NCI-H1417 treated with DMSO at 0.1 percent for 48 hours (cell line): ENCODE data around the gene GPRC5B.

Source experiments
- DNase-seq: peaks from one replicate; lab custom pipeline; 2025; lab: John Stamatoyannopoulos, UW

Gene GPRC5B

DNA sequence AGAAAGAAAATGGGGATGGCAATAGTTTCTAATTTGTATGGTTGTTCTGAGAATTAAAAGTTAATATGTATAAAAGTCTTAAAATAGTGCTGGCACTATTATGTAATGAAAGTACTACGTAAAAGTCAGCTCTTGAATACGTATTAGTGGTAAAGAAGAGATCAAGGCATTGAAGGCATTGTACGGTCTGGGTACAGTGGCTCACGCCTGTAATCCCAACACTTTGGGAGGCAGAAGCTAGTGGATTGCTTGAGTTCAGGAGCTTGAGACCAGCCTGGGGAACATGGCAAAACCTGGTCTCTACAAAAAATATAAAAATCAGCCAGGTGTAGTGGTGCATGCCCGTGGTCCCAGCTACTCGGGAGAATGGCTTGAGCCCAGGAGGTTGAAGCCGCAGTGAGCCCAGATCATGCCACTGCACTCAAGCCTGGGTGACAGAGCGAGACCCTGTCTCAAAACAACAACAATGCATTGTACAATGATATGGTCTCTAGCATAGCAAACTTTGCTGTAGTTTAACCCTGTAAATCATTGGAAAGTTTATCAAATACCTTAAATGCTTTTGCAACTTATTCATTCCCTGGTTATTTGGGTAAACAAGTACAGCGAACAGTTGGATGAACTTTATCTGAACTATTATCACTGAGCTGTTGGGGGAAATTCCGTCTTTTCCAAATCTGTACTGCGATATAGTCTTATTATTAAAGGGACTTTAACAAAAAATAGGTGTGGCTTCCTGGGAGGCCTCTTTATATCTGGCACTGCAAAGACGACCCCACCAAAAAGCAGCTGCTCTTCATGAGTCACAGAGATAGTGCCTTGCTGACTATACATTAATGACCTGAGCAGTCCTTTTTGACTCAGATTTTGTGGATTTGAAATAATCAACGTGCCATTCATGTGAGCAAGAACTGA is 73.6 kb downstream of the GPRC5B start:
- no peak for DNase-seq

DNA sequence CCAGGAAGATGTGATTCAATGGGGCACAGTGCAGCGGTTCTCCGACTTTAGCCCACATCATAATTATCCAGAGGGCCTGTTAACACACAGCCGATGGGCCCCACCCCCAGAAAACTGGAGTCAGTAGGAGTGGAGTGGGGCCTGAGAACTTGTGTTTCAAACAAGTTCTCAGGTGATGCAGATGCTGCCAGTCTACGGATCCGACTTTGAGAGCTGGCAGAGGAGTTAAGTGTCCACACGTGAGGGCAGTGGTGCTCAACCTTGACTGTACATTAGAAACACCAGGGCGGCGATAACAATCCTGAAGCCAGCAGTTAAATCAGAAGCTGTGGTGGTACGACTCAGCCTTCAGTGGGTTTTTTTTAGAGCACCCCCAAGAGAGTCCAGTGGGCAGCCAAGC is 75.0 kb downstream of the GPRC5B start:
- no peak for DNase-seq

DNA sequence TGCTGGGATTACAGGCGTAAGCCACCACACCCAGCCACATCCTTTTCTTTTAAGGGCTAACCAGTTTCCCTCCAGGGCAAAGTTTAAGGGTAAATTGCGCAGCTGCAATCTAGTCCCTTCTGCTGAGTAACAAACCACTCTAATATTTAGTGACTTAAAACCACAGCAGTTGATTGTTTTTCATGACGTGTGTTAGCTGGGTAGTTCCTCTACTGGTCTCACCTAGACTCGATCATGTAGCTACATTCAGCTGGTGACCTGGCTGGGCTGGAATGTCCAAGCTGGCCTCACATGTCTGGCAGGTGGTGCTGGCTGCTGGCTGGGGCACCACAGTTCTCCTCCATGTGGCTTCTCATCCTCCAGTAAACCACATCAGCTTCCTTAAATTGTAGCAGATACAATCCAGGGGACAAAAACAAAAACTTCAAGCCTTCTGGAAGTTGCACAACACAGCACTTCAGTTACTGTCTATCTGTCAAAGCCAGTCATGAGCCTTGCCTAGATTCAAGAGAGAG is 75.5 kb downstream of the GPRC5B start:
- DNase-seq, result no peak

DNA sequence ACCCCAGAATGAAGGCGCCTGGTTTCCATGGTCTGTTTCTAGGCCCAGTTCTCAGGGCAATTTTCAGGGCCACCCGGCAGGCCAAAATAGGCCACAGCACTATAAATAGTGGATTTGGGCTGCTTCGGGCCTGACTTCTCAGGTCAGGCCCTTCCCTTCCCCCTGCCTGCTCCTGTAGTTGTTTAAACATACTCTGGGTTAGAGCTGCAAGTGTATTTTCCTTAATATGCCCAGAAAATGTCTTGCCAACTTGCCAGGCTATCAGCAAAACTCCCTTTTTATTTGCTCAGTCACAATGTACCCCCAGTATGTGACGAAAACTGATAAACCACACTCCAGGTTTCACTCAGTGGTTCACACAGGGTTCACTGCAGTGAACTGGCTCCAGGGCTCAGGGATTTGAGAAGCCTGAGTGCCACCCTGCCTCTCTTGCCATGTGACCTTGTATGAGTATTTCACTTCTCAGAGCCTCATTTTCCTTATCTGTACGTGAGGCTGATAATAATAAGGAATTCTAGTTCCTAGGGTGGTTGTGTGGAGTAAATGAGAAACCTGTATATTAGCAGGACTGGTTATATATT is 76.5 kb downstream of the GPRC5B start:
- DNase-seq, result no peak
